ENCODE measurements around the gene IL25.

DNA sequence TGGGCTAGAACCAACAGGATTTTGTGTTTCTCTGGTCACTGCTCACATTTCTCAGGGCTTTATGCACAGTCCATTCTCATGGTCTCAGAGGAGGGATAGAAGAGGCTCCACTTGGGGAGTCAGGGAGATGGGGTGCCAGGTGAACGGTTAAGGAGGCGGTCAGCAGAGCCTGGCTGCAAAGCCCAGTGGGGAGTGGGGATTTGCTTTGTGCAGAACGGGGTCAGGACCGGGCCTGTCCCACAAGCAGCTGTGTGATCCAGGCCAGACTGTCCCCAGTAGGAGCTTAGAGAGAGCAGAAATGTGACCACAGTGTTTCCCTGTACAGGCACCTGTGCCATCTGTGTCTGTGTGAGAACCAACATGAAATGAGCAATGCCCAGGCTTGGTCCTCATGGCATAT is 8.4 kb downstream of the IL25 start:
- TF ChIP-seq, protein P1, sequence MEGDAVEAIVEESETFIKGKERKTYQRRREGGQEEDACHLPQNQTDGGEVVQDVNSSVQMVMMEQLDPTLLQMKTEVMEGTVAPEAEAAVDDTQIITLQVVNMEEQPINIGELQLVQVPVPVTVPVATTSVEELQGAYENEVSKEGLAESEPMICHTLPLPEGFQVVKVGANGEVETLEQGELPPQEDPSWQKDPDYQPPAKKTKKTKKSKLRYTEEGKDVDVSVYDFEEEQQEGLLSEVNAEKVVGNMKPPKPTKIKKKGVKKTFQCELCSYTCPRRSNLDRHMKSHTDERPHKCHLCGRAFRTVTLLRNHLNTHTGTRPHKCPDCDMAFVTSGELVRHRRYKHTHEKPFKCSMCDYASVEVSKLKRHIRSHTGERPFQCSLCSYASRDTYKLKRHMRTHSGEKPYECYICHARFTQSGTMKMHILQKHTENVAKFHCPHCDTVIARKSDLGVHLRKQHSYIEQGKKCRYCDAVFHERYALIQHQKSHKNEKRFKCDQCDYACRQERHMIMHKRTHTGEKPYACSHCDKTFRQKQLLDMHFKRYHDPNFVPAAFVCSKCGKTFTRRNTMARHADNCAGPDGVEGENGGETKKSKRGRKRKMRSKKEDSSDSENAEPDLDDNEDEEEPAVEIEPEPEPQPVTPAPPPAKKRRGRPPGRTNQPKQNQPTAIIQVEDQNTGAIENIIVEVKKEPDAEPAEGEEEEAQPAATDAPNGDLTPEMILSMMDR (IDR thresholded peaks at IDR 0.05; ENCODE audit: insufficient read depth, low read length, poor library complexity, severe bottlenecking), result no peak
- no peak for TF ChIP-seq EZH2phosphoT487 (conservative IDR thresholded peaks at IDR 0.05; ENCODE audit: low read length)
